ENCODE measurements around the gene PCSK6. TPM values are rescaled to one million over a fixed set of nuclear protein-coding genes. Genes with fewer than 3 reads are reported as not detected.
"Not testable (repeated sequence)": the region's sequence is repeated elsewhere in the genome, so short reads cannot be mapped to it uniquely, and the experiment has no call there.

PCSK6 gene
- total RNA-seq, 2 experiments from 2014 or later, result 0.57 TPM; not detected in 1

GRCh38 chr15:101376615-101377395 is 112.7 kb downstream of the PCSK6 start:
- Histone ChIP-seq H3K4me2 (ENCODE audit: low read length) (no peak overlapping the region), H2AFZ (ENCODE audit: low read length) (no peak overlapping the region), H3K36me3 (ENCODE audit: insufficient read depth, low read length) (no peaks in the 10 kb centered on the region), H3K27ac (ENCODE audit: low read depth, low read length, poor library complexity, severe bottlenecking) (no peak overlapping the region), H3K9me3 (ENCODE audit: low read length) (no peaks in the 10 kb centered on the region), H4K20me1 (ENCODE audit: insufficient read depth, low read length) (no peaks in the 10 kb centered on the region), H3K4me1 (ENCODE audit: insufficient read depth, low read length, poor library complexity, severe bottlenecking) (no peaks in the 10 kb centered on the region), H3K79me2 (ENCODE audit: insufficient read depth, low read depth, low read length) (no peaks in the 10 kb centered on the region), H3K9me2 (ENCODE audit: insufficient read depth, low read length) (no peaks in the 10 kb centered on the region), H3K4me3 (ENCODE audit: low read depth, low read length, poor library complexity, severe bottlenecking) (no peak overlapping the region)
- intact Hi-C loops (cut with micrococcal nuclease; ENCODE audit: unreplicated experiment), result no loop called here
- POLR2A ChIA-PET, result no interaction called here
- no peak for DNase-seq (ENCODE audit: low spot score)
- no TSS peak for BruUV-seq (replicated peaks)
- CTCF ChIA-PET (ENCODE audit: unreplicated experiment), result no interaction called here
- TF ChIP-seq EZH2phosphoT487 (IDR thresholded peaks at IDR 0.05; ENCODE audit: borderline replicate concordance, low read depth, low read length), result no peak
- no peak for TF ChIP-seq CTCF (conservative IDR thresholded peaks at IDR 0.05; ENCODE audit: low read length)

GRCh38 chr15:101375006-101375405 is 114.5 kb downstream of the PCSK6 start:
- H3K4me2 ChIP-seq (ENCODE audit: low read length); H3K27ac ChIP-seq (ENCODE audit: low read depth, low read length, poor library complexity, severe bottlenecking); H3K9me2 ChIP-seq (ENCODE audit: insufficient read depth, low read length); H2AFZ ChIP-seq (ENCODE audit: low read length); intact Hi-C loops (cut with micrococcal nuclease; ENCODE audit: unreplicated experiment); DNase-seq (ENCODE audit: low spot score); H3K4me3 ChIP-seq (ENCODE audit: low read depth, low read length, poor library complexity, severe bottlenecking); H3K79me2 ChIP-seq (ENCODE audit: insufficient read depth, low read depth, low read length); H3K36me3 ChIP-seq (ENCODE audit: insufficient read depth, low read length); H3K9me3 ChIP-seq (ENCODE audit: low read length); H3K4me1 ChIP-seq (ENCODE audit: insufficient read depth, low read length, poor library complexity, severe bottlenecking); CTCF ChIA-PET (ENCODE audit: unreplicated experiment); BruUV-seq (replicated peaks); POLR2A ChIA-PET; H4K20me1 ChIP-seq (ENCODE audit: insufficient read depth, low read length): not testable (repeated sequence)

- Histone ChIP-seq H3K9me2 (ENCODE audit: insufficient read depth, low read length) (no peaks in the 10 kb centered on the region), H3K4me2 (ENCODE audit: low read length) (no peak overlapping the region), H3K4me3 (ENCODE audit: low read depth, low read length, poor library complexity, severe bottlenecking) (no peak overlapping the region), H2AFZ (ENCODE audit: low read length) (no peak overlapping the region), H4K20me1 (ENCODE audit: insufficient read depth, low read length) (no peaks in the 10 kb centered on the region), H3K36me3 (ENCODE audit: insufficient read depth, low read length) (no peaks in the 10 kb centered on the region), H3K27ac (ENCODE audit: low read depth, low read length, poor library complexity, severe bottlenecking) (no peak overlapping the region), H3K4me1 (ENCODE audit: insufficient read depth, low read length, poor library complexity, severe bottlenecking) (no peaks in the 10 kb centered on the region), H3K79me2 (ENCODE audit: insufficient read depth, low read depth, low read length) (no peaks in the 10 kb centered on the region), H3K9me3 (ENCODE audit: low read length) (no peaks in the 10 kb centered on the region)
- CTCF ChIA-PET (ENCODE audit: unreplicated experiment), result no interaction called here
- intact Hi-C loops (cut with micrococcal nuclease; ENCODE audit: unreplicated experiment), result no loop called here
- BruUV-seq (replicated peaks), result no TSS peak
- POLR2A ChIA-PET, result no interaction called here
- DNase-seq (ENCODE audit: low spot score), result no peak
- TF ChIP-seq CTCF (conservative IDR thresholded peaks at IDR 0.05; ENCODE audit: low read length), result no peak
- TF ChIP-seq EZH2phosphoT487 (IDR thresholded peaks at IDR 0.05; ENCODE audit: borderline replicate concordance, low read depth, low read length), result no peak
These were observed 115.2 kb downstream of the PCSK6 start for GRCh38 chr15:101374326-101374725.
